GM23248 (cell line): Measurements from ENCODE around the gene BAZ2B.

Experiments
- EZH2 ChIP-seq: fragments of 200-600 bp; sonication (generic); IDR thresholded peaks from 2 replicates; pipeline ENCODE4 v1.6.1; 2018; ENCODE audit warnings: antibody characterized with exemption, mild to moderate bottlenecking; ENCODE audit not compliant: insufficient read depth, poor library complexity, severe bottlenecking
- EZH2phosphoT487 ChIP-seq: fragments of 200-600 bp; sonication (generic); IDR thresholded peaks from 2 replicates; pipeline ENCODE4 v1.6.1; 2018; ENCODE audit warnings: antibody characterized with exemption, moderate library complexity, mild to moderate bottlenecking, low read depth; ENCODE audit not compliant: insufficient read depth

DNA sequence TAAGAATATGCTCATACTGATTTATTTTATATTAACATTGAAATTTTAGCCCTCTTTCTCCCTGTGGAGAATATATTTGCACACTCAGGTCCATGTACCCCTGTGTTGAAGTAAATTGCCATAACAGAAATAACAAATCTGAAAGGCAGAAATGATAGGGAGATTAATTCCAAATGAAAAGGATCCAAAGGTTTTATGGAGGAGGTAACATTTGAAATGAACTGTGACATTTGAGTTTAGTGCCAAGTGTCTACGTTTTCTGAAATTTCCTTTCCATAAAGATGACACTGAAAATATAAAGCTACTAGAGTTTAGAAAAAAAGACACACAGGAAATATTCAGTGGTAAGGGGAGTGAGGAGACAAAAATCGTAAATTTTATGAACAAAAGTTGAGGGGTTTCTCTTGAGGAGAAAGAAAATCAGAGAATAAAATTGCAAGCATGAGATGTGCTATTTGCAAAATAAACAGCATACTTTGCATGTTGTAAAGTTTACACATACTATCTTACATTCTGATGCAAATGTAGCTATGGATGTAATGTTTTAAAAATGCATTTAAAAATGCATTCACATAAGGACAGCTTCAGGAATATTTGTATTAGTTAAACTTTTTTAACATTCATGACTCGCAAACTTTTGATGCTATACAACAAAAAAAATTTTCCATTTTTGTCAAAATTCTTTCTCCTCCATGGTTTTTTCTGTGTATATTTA lies 69.5 kb downstream of the BAZ2B start:
- TF ChIP-seq EZH2, result no peak
- no peak for TF ChIP-seq EZH2phosphoT487
